Stimulated activated CD8-positive, alpha-beta memory T cell treated with anti-CD3 and anti-CD28 coated beads, Interleukin-2, amount 100 ng/mL, for 48 hours (primary cell): Measurements from ENCODE around the gene LY6G6F.
A peak's percentile ranks its signal among the peaks of the same experiment; 100 is the strongest.

Experiments
- DNase-seq, 2 donors: peaks; one replicate each; pipeline ENCODE4 v3.0.0-alpha.2; 2020; ENCODE audit warnings: low read depth in 2 of 2

Gene LY6G6F

GRCh38 chr6:31723980-31724691 is 17.5 kb downstream of the LY6G6F start:
- DNase-seq = no peak

DNA sequence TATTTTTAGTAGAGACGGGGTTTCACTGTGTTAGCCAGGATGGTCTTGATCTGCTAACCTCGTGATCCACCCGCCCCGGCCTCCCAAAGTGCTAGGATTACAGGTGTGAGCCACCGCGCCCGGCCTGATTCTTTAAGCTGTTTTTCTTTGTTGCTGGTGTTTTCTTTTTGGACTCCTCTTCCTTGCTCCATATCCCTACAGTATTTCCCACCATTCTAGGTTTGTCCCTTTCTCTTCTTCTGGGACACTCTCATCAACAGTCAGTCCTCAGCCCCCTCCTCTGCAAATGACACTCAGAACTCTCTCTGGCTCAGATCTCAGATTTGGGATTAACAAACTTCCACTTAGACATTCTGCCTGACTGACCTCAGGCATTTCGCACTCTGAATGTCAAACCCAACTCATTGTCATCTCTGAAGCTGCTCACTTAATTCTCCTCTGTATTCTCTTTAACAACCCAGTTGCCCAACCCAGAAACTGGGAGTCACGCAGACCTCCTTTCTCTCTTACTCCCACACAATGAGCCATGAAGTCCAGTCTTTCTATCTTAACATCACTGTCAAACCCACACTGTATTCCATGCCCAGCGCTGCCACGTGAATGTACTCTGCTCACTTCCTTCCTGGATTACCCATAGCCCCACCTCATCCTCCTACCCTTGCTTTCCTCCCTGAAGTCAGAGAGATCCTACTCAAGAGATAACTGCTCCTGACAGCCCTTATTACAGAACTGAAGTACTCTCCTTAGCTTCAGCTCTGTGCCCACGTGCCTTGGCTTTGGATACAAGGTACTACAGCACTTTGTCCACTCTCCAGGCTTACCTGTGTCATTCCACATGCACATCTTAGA is 19.1 kb downstream of the LY6G6F start:
- DNase-seq = no peak

GRCh38 chr6:31727034-31727716 is 20.5 kb downstream of the LY6G6F start:
- DNase-seq = no peak

- DNase-seq = no peak
Observed at GRCh38 chr6:31727717-31728671, 21.3 kb downstream of the LY6G6F start.

DNA sequence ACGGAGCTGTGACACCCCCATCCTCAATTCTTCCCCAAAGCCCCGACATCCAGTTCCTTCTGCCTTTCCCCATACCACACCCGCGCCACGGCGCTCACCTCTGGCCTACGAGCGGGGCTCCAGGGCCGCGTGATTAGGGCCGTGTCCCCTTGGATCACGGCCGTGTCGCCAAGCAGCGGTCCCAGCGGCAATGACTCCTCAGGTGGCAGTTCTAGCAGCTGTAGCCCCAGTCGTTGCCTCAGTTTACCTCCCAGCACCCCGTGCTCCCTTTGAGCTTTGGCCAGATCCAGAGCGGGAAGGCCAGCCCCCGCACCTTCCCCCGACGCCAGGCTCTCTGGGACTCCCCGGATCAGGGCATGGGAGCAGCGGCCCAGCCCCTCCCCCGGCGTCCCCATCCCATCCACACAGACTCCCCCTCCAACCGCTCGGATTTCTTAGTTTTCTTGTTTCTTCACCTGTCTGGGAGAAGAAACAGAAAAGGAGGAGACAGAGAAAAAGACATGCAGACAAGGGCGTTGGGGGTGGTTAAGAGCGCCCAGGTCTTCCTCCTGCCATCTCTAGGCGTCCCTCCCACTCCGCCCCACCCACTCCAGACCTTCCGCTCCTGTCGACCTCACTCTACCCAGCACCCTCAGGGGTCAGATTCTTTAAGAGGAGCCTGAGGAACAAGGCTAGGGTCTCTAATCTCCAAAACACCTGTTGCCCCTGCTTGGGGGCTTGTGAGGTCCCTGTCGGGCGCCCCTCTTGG is 22.3 kb downstream of the LY6G6F start, which contains the start of gene DDAH2:
Gene DDAH2, minus strand, starts transcription at position 533 of the 748 bp plus-strand sequence. Its CDS starts 138 bp downstream, at position 395.
- DNase-seq = no peak

DNA sequence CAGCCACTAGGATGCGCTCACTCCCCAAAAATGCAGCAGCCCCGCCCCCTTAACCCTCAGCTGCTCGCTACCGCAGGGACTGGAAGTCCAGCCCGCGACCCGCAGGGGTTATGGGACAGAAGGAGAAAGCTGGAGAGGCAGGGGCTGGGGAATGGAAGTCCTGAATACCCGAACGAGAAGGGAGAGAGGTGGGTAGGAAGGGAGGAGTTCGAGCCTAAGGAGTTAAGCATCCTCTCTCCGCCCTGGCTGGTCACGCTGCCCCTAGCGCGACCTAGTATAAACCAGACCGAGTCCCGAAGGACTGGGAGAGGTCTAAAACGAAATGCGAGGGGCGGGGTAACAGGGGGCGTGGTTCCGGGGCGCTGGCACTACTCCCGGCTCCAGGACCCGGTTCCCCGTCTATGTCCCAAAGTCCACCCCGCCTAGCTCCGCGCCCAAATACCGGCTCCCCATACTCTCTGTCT is 22.9 kb downstream of the LY6G6F start:
- DNase-seq = peak; percentile 70 to 71

GRCh38 chr6:31729979-31730630 is 23.4 kb downstream of the LY6G6F start:
- peak; percentile 60 to 65 for DNase-seq

- no peak for DNase-seq
Observed at GRCh38 chr6:31730631-31731086, 24.0 kb downstream of the LY6G6F start.

- DNase-seq = no peak
Observed at GRCh38 chr6:31732029-31732428, 25.4 kb downstream of the LY6G6F start.

DNA sequence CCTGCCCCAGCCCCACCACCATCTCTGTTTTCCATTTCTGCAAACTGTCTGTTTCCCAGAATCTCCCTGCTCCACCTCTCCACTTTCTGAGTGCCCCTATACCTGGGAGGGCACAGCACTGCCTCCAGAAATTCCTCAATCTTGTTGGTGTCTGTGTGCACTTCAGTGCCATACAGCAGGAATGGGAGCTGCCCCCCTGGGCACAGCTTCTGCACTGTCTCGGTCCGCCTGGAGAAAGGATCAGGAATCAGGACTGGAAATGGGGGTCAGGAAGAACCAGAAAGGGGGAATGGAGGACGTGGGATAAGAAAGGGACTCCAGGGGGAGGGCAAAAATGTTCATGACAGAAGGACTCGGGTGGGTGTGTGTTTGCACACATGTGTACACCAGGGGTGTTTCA is 27.1 kb downstream of the LY6G6F start:
- DNase-seq = no peak

DNA sequence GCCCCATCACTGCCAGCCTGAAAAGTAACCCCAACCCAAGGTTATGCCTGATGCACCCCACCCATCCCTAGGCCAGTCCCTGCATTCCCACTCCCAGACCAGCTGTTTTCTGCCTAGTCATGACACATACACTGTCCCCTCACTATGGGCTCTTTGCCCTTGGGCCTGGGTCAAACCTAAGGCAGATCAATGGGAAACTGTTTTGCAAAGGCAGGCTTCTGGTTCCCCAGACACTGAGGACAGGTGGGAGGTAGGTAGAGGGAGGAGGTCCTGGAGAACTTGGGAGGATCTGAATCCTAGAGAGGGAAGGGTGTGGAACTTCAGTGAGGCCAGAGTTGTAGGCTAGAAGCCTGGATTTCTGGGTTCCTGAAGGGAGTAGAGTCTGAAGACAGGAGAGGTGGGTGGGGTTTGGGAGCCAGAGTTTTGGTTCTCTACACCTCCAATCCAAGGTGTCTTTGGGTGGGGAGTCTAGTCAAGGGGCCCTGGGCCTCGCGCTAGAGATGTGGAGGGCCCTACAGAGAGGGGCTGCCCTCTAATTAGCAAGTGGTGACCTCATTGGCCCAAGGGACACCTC is 27.7 kb downstream of the LY6G6F start:
- DNase-seq = peak in 1 of 2 donors; percentile 40

- DNase-seq = no peak
Observed at GRCh38 chr6:31734821-31735406, 28.2 kb downstream of the LY6G6F start.

DNA sequence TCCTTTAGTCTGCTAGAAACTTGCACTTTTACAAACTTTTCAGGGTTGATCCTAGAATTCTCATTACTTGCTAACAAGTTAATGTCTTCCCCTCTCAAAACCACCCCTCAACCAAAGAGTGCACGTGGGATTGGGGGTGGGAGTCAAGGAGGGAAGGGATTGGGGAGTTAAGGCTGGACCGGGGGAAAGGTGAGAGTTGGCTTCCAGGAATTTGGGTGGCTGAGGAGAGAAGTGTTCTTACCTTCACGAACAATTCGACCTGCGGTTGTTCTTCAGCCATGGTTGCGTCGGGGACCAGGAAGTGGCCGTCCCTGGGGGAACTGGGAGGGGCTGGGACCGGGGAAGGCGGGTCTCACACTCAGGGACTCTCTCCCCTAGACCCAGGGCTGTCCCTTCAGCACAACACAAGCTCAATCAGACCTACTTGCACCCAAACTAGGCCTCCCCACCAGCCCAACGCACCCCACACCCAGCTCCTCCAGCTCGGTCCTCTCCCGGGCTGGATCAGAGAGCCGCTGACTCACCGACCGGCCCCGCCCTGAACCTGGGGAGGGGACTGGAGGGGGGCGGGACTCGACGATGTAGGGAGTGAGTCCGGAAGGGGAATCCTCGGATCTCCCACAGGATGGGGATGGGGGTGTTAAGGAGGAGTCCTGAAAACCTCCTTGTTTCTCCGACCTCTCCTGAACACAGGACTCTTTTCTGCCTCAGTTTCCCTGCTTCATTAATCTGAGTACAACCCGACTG is 29.5 kb downstream of the LY6G6F start, which contains the start of gene CLIC1:
Gene CLIC1, minus strand, starts transcription at position 510 of the 747 bp plus-strand sequence. Its CDS starts 230 bp downstream, at position 280.
- DNase-seq = peak; percentile 76 to 78

- DNase-seq = no peak
Observed at GRCh38 chr6:31736768-31737314, 30.2 kb downstream of the LY6G6F start.

- no peak for DNase-seq
Observed at GRCh38 chr6:31737315-31737990, 30.8 kb downstream of the LY6G6F start.

- DNase-seq = peak in 1 of 2 donors; percentile 43
Observed at GRCh38 chr6:31737991-31738979, 31.6 kb downstream of the LY6G6F start.
